Keratinocyte (primary cell): ENCODE results near the gene CPT2. TPM values are rescaled to one million over a fixed set of nuclear protein-coding genes. Genes with fewer than 3 reads are reported as not detected.

Experiments used
- DNase-seq: peaks from one replicate; pipeline ENCODE4 v3.0.0-alpha.2; 2011; ENCODE audit warnings: low read depth, missing footprints, low spot score
- FAIRE-seq: peaks from 2 replicates; lab custom pipeline; 2011; peaks lifted over from hg19 to GRCh38; lab: Jason Lieb, UNC
- H2AFZ ChIP-seq: 2 replicates; pipeline ENCODE4 v1.6.0; 2012; ENCODE audit warnings: low read length, control low read depth, inconsistent platforms; ENCODE audit not compliant: control insufficient read depth
- H3K27ac ChIP-seq: 2 replicates; pipeline ENCODE4 v1.5.1; 2011; ENCODE audit warnings: low read length; ENCODE audit not compliant: control insufficient read depth, insufficient read depth
- H3K27me3 ChIP-seq: 3 replicates; pipeline ENCODE4 v1.6.0; 2011; ENCODE audit warnings: low read length; ENCODE audit not compliant: control insufficient read depth, insufficient read depth; ENCODE audit errors: extremely low read depth
- H3K36me3 ChIP-seq, 2 experiments: 2 replicates in 1 of 2; 3 replicates in 1 of 2; pipeline ENCODE4 v1.5.1; 2011; ENCODE audit warnings: low read length in 2 of 2, mild to moderate bottlenecking in 1 of 2; ENCODE audit not compliant: control insufficient read depth in 2 of 2, insufficient read depth in 2 of 2; ENCODE audit errors: extremely low read depth in 1 of 2
- H3K4me1 ChIP-seq: 3 replicates; pipeline ENCODE4 v1.5.1; 2011; ENCODE audit warnings: low read length; ENCODE audit not compliant: control insufficient read depth, insufficient read depth; ENCODE audit errors: extremely low read depth
- H3K4me2 ChIP-seq: 3 replicates; pipeline ENCODE4 v1.6.0; 2011; ENCODE audit warnings: low read depth, low read length; ENCODE audit not compliant: control insufficient read depth, insufficient read depth; ENCODE audit errors: extremely low read depth
- H3K4me3 ChIP-seq, 3 experiments: fragments of 200-600 bp in 1 of 3; sonication (generic) in 1 of 3; 2 replicates in 2 of 3; 3 replicates in 1 of 3; pipeline ENCODE4 v1.5.1; 2011 to 2016; ENCODE audit warnings: low read length in 3 of 3, mild to moderate bottlenecking in 3 of 3, control low read depth in 2 of 3, inconsistent platforms in 1 of 3, low read depth in 1 of 3, mixed read lengths in 1 of 3, mixed run types in 1 of 3, moderate library complexity in 1 of 3; ENCODE audit not compliant: control insufficient read depth in 2 of 3, insufficient read depth in 2 of 3; ENCODE audit errors: extremely low read depth in 1 of 3
- H3K79me2 ChIP-seq: 2 replicates; pipeline ENCODE4 v1.6.0; 2012; ENCODE audit warnings: low read length; ENCODE audit not compliant: control insufficient read depth, insufficient read depth
- H3K9ac ChIP-seq: 3 replicates; pipeline ENCODE4 v1.6.0; 2011; ENCODE audit warnings: low read length; ENCODE audit not compliant: control insufficient read depth, insufficient read depth; ENCODE audit errors: extremely low read depth
- H3K9me1 ChIP-seq: 3 replicates; pipeline ENCODE4 v1.6.0; 2011; ENCODE audit warnings: low read length; ENCODE audit not compliant: control insufficient read depth, insufficient read depth; ENCODE audit errors: extremely low read depth
- H3K9me3 ChIP-seq: 2 replicates; pipeline ENCODE4 v1.5.1; 2012; ENCODE audit warnings: low read depth, low read length; ENCODE audit not compliant: control insufficient read depth
- H4K20me1 ChIP-seq: 3 replicates; pipeline ENCODE4 v1.6.0; 2011; ENCODE audit warnings: low read length; ENCODE audit not compliant: control insufficient read depth, insufficient read depth; ENCODE audit errors: extremely low read depth
- CTCF ChIP-seq, 3 experiments: IDR thresholded peaks in 1 of 3; conservative IDR thresholded peaks in 1 of 3; optimal IDR thresholded peaks in 1 of 3; 2 replicates in 2 of 3; 3 replicates in 1 of 3; pipeline versions ENCODE3 to v1.5.1; 2011; ENCODE audit warnings: low read length in 3 of 3, mild to moderate bottlenecking in 3 of 3, moderate library complexity in 2 of 3, control low read depth in 1 of 3, inconsistent platforms in 1 of 3; ENCODE audit not compliant: insufficient read depth in 2 of 3; ENCODE audit errors: extremely low read depth in 1 of 3
- EZH2 ChIP-seq: IDR thresholded peaks from one replicate; pipeline ENCODE4 v1.6.1; 2012; ENCODE audit warnings: inconsistent platforms, mild to moderate bottlenecking, low read length, moderate library complexity
- dilution Hi-C: fragments of 300-500 bp; cut with MboI; formaldehyde crosslinking; loops from one replicate; pipeline ENCODE4 v1.7.0; 2020; ENCODE audit warnings: low sequenced_read_pairs; ENCODE audit not compliant: extremely low pct_ligation_motif_present
- polyA plus RNA-seq, 5 experiments: library from polyadenylated mRNA; depleted of rRNA in 3 of 5; stranded (reverse) in 3 of 5; stranded (forward) in 1 of 5; unstranded in 1 of 5; fragments of >200 nt; gene quantifications; 1 replicate in 1 of 5; 2 replicates in 3 of 5; 3 replicates in 1 of 5; pipeline versions ENCODE4 v1.2.1 to v1.2.3, GENCODE V29; 2011 to 2012; ENCODE audit warnings: missing spikeins in 2 of 5, low read depth in 1 of 5, low replicate concordance in 1 of 5

Gene CPT2
- polyA plus RNA-seq, 1 donor (not counting 4 experiments of a cell fraction or from before 2014, with no cell fraction given), result 16.6 TPM

DNA sequence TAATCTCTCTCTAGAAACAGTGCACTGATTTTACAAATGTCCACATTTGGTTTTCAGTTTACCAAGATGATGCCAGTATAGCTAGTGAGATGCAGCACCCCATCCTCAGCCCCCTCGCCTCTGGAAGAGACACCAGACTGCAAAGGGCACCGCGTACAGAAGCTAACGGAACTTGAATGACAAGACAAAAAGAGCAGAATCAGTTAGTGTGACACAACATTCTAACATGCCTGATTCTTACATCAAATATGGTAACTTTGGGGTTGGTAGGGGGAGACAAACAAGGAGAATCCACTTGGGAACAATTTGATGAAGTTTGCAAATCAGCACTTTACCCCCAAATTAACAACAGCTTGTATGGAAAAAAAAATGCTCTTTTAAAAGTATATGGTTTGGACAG is 45.8 kb downstream of the CPT2 start:
- no peak overlapping the region for H3K27ac ChIP-seq
- TF ChIP-seq EZH2, result no peak
- no peak for TF ChIP-seq CTCF (optimal IDR thresholded peaks at IDR 0.05 in 1 of 3, IDR thresholded peaks at IDR 0.05 in 1 of 3, conservative IDR thresholded peaks at IDR 0.05 in 1 of 3; ENCODE audit: extremely low read depth in 1 of 3, insufficient read depth in 2 of 3, low read length in 3 of 3)
- no peaks in the 10 kb centered on the region for H3K9me3 ChIP-seq
- H3K4me1 ChIP-seq, result peaks cover 7% of the 10 kb centered on the region
- no peaks in the 10 kb centered on the region for H4K20me1 ChIP-seq
- DNase-seq (no peak), FAIRE-seq (no peak)
- no peak overlapping the region for H3K4me3 ChIP-seq
- H2AFZ ChIP-seq, result no peak overlapping the region
- no peak overlapping the region for H3K9ac ChIP-seq
- no peaks in the 10 kb centered on the region for H3K27me3 ChIP-seq
- dilution Hi-C loops, result no loop called here
- peaks cover 10% of the 10 kb centered on the region for H3K79me2 ChIP-seq
- H3K9me1 ChIP-seq, result no peaks in the 10 kb centered on the region
- H3K36me3 ChIP-seq, result peaks cover 0 to 12% of the 10 kb centered on the region in 2 experiments
- no peak overlapping the region for H3K4me2 ChIP-seq

GRCh38 chr1:53244141-53244540 is 47.5 kb downstream of the CPT2 start:
- no peak overlapping the region for H3K4me2 ChIP-seq
- peaks cover 1% of the 10 kb centered on the region for H3K4me1 ChIP-seq
- H3K27me3 ChIP-seq, result no peaks in the 10 kb centered on the region
- no peak overlapping the region for H3K9ac ChIP-seq
- dilution Hi-C loops, result no loop called here
- FAIRE-seq (no peak), DNase-seq (no peak)
- no peak overlapping the region for H2AFZ ChIP-seq
- H3K36me3 ChIP-seq, result peaks cover 3 to 12% of the 10 kb centered on the region in 2 experiments
- TF ChIP-seq EZH2 (no peak), CTCF (optimal IDR thresholded peaks at IDR 0.05 in 1 of 3, IDR thresholded peaks at IDR 0.05 in 1 of 3, conservative IDR thresholded peaks at IDR 0.05 in 1 of 3; ENCODE audit: extremely low read depth in 1 of 3, insufficient read depth in 2 of 3, low read length in 3 of 3) (no peak)
- no peak overlapping the region for H3K4me3 ChIP-seq
- H3K9me1 ChIP-seq, result no peaks in the 10 kb centered on the region
- no peaks in the 10 kb centered on the region for H4K20me1 ChIP-seq
- no peak overlapping the region for H3K27ac ChIP-seq
- H3K9me3 ChIP-seq, result no peaks in the 10 kb centered on the region
- no peaks in the 10 kb centered on the region for H3K79me2 ChIP-seq
